Measurements from ENCODE around the gene USP34. TPM values are rescaled to one million over a fixed set of nuclear protein-coding genes. Genes with fewer than 3 reads are reported as not detected.

USP34 gene
- total and polyA plus RNA-seq, 2 experiments from 2014 or later, result 81.8 to 157 TPM

GRCh38 chr2:61362873-61363272, 108.0 kb downstream of the USP34 start (continued):
- TF ChIP-seq ETS1 (IDR thresholded peaks at IDR 0.05) (no peak), CTCF (conservative IDR thresholded peaks at IDR 0.05; ENCODE audit: low read depth in 2 of 2) (no peak), REST (IDR thresholded peaks at IDR 0.05; ENCODE audit: unreplicated experiment) (no peak)

- Histone ChIP-seq H3K4me1 (ENCODE audit: insufficient read depth) (no peaks in the 10 kb centered on the region), H3F3A (replicated peaks; ENCODE audit: low read depth) (no peaks in the 10 kb centered on the region), H2AFZ (no peak overlapping the region), H4K20me1 (replicated peaks; ENCODE audit: insufficient read depth) (no peaks in the 10 kb centered on the region), H3K79me2 (replicated peaks; ENCODE audit: insufficient read depth) (peaks cover 71% of the 10 kb centered on the region), H3K27me3 (ENCODE audit: insufficient read depth) (no peaks in the 10 kb centered on the region), H3K27ac (ENCODE audit: low read depth) (no peak overlapping the region), H3K4me2 (no peak overlapping the region), H3K36me3 (ENCODE audit: insufficient read depth) (no peaks in the 10 kb centered on the region), H3K4me3 (no peak overlapping the region), H3K9me2 (ENCODE audit: insufficient read depth) (no peaks in the 10 kb centered on the region)
- DNase-seq (ENCODE audit: low spot score) (no peak), ATAC-seq (no peak)
- Mint-ChIP-seq H3K36me3 (ENCODE audit: low read depth) (peaks cover 23% of the 10 kb centered on the region; the same call in 2 of the 3 replicates), H3K9me3 (no peaks in the 10 kb centered on the region), H3K4me1 (peaks cover 10% of the 10 kb centered on the region; the same call in 2 of the 3 replicates), H3K27me3 (ENCODE audit: insufficient read depth, low read depth, poor library complexity) (peaks cover 5% of the 10 kb centered on the region), H3K4me3 (no peak overlapping the region), H3K27ac (no peak overlapping the region)
- TF ChIP-seq EZH2 (IDR thresholded peaks at IDR 0.05; ENCODE audit: low read depth, unreplicated experiment), result no peak
- TF ChIP-seq CTCF (conservative IDR thresholded peaks at IDR 0.05; ENCODE audit: low read depth in 2 of 2), result no peak
- no peak for TF ChIP-seq ETS1 (IDR thresholded peaks at IDR 0.05)
- no peak for TF ChIP-seq JUNB (IDR thresholded peaks at IDR 0.05; ENCODE audit: unreplicated experiment)
- TF ChIP-seq POLR2AphosphoS5 (IDR thresholded peaks at IDR 0.05; ENCODE audit: low read depth), result no peak
- TF ChIP-seq ZNF331 (CRISPR knock-in tag; IDR thresholded peaks at IDR 0.05; ENCODE audit: low read depth), result no peak
- no peak for TF ChIP-seq REST (IDR thresholded peaks at IDR 0.05; ENCODE audit: unreplicated experiment)
- TF ChIP-seq EZH2phosphoT487 (IDR thresholded peaks at IDR 0.05; ENCODE audit: unreplicated experiment), result no peak
- TF ChIP-seq ZNF114 (CRISPR knock-in tag; IDR thresholded peaks at IDR 0.05), result no peak
- TF ChIP-seq CREB1 (CRISPR knock-in tag; IDR thresholded peaks at IDR 0.05; ENCODE audit: low read depth), result no peak
Observed at GRCh38 chr2:61361068-61361467, 109.8 kb downstream of the USP34 start.
